Activated CD4-positive, alpha-beta T cell treated with anti-CD3 and anti-CD28 coated beads, Interleukin-2, amount 10 ng/mL, durations not matched to agents 24 days and 14 days (primary cell): ENCODE data around the gene ABI3BP. TPM values are rescaled to one million over a fixed set of nuclear protein-coding genes. Genes with fewer than 3 reads are reported as not detected.

Source experiments
- DNase-seq: peaks from one replicate; pipeline ENCODE4 v3.0.0; 2022
- H3K27ac Mint-ChIP-seq: one replicate; pipeline ENCODE4 v1.8.0; 2022; ENCODE audit warnings: mild to moderate bottlenecking, mixed read lengths
- H3K27me3 Mint-ChIP-seq: one replicate; pipeline ENCODE4 v1.8.0; 2022; ENCODE audit warnings: mixed read lengths
- H3K36me3 Mint-ChIP-seq: one replicate; pipeline ENCODE4 v1.8.0; 2022; ENCODE audit warnings: low read depth, mild to moderate bottlenecking, mixed read lengths
- H3K4me1 Mint-ChIP-seq: one replicate; pipeline ENCODE4 v1.8.0; 2021; ENCODE audit warnings: mixed read lengths
- H3K4me3 Mint-ChIP-seq: one replicate; pipeline ENCODE4 v1.8.0; 2022; ENCODE audit warnings: mild to moderate bottlenecking, moderate library complexity, mixed read lengths
- H3K9me3 Mint-ChIP-seq: one replicate; pipeline ENCODE4 v1.8.0; 2021; ENCODE audit warnings: mixed read lengths
- intact Hi-C: fragments of 100-400 bp; cut with micrococcal nuclease; formaldehyde crosslinking; loops from one replicate; pipeline ENCODE4 v1.15.1; 2023
- total RNA-seq: library from RNA; stranded (reverse); gene quantifications from 2 replicates; pipeline ENCODE4 v1.2.3, GENCODE V29; 2022

The ABI3BP gene
- total RNA-seq, 1 donor from 2014 or later, result not detected

DNA sequence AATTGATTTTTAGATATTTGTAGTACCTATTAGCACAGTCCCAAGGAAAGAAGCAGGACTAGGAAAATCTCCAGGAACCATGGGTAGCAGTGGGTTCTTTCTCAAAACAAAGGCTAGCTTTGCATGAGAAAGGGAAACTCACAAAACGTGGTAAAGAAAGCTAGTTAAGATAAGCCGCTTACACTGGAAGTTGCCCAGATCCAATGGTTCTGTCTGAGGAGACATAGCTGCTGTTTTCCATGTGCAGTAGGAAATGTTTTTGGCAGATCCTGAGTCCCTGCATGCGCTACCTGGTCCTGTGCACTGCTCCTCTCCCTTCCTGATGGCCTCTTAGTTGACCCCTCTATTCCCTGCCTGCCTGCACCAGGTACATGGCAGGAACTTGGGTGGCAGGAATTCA is 223.5 kb downstream of the ABI3BP start:
- H3K9me3 Mint-ChIP-seq, result no peaks in the 10 kb centered on the region
- DNase-seq, result no peak
- intact Hi-C loops, result no loop called here
- no peaks in the 10 kb centered on the region for H3K36me3 Mint-ChIP-seq
- no peak overlapping the region for H3K27ac Mint-ChIP-seq
- no peaks in the 10 kb centered on the region for H3K27me3 Mint-ChIP-seq
- H3K4me3 Mint-ChIP-seq, result no peak overlapping the region
- peaks cover 11% of the 10 kb centered on the region for H3K4me1 Mint-ChIP-seq

DNA sequence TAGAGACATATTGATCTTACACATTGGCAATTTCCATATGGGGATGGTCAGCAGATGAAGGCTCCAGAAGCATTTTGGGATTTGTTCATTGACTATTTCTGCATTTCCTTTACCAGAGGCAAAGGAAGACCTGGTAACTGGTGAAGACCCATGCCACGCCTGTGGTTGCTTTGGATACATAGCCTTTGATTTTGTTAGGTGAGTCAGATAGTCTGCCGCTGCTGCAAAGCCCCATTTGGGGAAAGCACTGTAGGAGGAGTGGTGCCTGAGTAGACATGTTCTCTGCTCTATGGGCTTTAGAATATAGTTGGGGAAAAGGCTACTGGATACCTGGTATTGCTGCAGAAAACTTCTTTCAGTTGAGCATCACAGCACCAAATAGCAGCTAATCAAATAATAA is 227.2 kb downstream of the ABI3BP start:
- Mint-ChIP-seq H3K27me3 (no peaks in the 10 kb centered on the region), H3K9me3 (no peaks in the 10 kb centered on the region), H3K36me3 (no peaks in the 10 kb centered on the region), H3K27ac (no peak overlapping the region), H3K4me3 (no peak overlapping the region), H3K4me1 (peaks cover 12% of the 10 kb centered on the region)
- intact Hi-C loops, result no loop called here
- DNase-seq, result peak; percentile 61

DNA sequence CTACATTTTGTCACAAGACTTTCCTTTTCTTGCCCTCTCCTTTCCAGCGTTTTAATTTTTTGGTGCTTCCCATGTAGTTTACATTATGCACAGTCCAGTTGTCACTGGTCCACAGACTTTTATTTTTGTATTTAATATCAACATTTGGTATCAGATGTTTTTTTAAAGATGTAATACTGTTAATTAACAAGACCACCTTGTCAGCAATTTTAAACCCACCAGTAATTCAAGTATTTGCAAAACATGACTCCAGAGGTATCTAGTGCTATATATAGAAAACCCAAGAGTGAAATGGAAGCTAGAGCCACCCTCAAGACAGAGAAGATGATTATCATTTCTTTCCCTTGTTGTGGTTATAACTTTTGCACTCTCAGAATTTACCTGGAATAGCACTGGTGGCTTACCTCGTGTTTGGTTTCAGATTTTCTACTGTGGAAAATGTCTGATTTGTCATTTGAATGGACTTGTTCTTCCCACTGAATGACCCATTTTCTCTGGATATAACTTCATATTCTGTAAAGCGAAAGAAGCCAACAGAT is 227.7 kb downstream of the ABI3BP start:
- Mint-ChIP-seq H3K27ac (no peak overlapping the region), H3K4me1 (peaks cover 12% of the 10 kb centered on the region), H3K27me3 (no peaks in the 10 kb centered on the region), H3K36me3 (no peaks in the 10 kb centered on the region), H3K4me3 (no peak overlapping the region), H3K9me3 (no peaks in the 10 kb centered on the region)
- DNase-seq, result no peak
- intact Hi-C loops, result loop anchor here (2.0 kb wide), 1 partner anchor 29 kb away; no protein-coding TSS in a partner anchor

DNA sequence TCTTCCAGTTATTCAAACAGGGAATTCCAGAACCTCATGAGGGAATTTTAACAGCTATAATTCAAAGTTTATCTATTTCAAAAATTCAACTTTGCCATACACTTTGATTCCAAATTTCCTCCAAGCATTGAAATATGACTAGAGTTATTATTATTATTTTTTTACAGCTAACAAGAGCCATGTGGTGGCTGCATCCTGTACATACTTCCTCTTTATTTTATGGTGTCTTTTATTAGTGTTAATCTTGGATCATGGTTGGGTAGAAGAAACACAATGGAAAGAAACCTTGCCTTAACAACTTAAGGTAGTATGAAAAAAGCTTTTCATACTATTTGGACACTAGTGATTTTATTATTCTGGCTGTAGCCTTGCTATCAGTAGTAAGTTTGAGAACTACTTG is 231.3 kb downstream of the ABI3BP start:
- H3K36me3 Mint-ChIP-seq, result peaks cover 7% of the 10 kb centered on the region

DNA sequence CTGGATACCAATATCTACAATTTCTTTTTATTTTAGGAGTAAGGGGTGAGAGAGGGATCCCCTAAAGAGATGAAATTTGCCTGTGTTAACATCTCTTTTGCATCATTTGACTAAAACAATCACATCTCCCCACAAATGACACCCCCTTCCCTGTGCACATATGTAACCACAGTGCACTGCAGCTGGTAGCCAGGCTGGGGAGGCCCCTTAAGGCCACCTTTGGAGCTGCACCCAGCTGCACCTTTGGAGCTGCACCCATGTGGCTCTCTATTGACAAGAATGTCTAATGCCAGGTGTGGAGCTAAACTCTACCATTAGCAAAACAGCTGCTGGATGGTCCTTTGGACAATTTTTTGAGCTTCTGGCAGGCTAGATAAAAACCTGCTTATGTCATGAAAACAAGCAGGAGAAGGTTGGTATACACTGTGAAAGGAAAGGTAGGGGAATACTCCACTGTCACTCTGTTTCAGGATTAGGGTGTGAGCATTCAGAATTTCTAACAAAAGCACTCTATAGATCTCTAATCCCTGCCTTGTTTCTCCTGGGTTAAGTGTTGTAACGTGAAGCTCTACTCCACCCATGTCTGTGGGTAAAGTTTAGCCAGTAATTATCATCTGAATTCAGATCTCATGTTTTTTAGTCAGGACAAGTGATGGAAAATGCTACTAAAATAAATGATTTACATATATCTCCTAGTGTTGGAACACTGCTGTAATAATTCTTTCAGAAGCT is 231.8 kb downstream of the ABI3BP start:
- Mint-ChIP-seq H3K4me3 (no peak overlapping the region), H3K4me1 (peaks cover 12% of the 10 kb centered on the region), H3K36me3 (peaks cover 7% of the 10 kb centered on the region), H3K27ac (no peak overlapping the region), H3K9me3 (no peaks in the 10 kb centered on the region), H3K27me3 (no peaks in the 10 kb centered on the region)
- DNase-seq, result peak; percentile 64
- intact Hi-C loops, result no loop called here

More for the DNA sequence above, 231.3 kb downstream of the ABI3BP start:
- intact Hi-C loops, result no loop called here
- no peak for DNase-seq
- Mint-ChIP-seq H3K4me1 (peaks cover 12% of the 10 kb centered on the region), H3K4me3 (no peak overlapping the region), H3K27me3 (no peaks in the 10 kb centered on the region), H3K9me3 (no peaks in the 10 kb centered on the region), H3K27ac (no peak overlapping the region)

DNA sequence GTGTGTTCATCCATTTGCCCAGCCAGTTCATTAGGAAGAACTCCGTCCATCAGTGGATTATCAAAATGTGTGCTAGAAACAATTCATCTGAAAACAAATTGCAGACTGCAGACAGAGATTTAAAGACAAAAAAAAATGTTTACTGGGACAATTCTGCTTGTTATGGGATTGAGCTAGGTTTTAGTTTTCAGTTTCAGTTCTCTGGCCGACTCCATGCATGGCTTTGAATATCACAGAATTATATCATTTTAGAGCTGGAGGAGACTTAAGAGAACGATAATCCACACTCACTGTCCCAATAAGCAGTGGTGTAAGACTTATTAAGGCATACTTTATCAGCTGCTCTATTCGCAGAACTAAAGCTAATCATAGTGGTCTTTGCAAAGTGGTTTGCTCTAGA is 232.8 kb downstream of the ABI3BP start:
- intact Hi-C loops, result no loop called here
- Mint-ChIP-seq H3K27ac (no peak overlapping the region), H3K4me1 (peaks cover 4% of the 10 kb centered on the region)

DNA sequence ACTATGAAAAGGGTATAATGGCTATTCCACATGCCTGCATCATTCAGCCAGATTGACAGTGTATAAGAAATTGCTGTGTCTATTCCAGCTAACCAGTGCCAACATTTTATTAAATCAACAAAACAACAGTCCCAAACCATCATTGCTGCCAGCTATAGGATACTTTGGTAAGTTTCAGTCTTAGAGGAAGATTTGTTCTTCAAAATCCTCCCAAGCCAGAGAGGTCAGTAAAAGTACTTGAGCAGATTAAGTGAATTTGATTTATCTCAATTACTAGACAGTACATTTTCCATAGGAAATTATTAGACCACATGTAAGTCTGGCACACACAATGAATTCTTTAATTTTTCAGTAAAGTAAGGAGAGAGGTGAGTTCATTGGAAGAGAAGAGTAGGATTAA is 233.3 kb downstream of the ABI3BP start:
- Mint-ChIP-seq H3K27me3 (no peaks in the 10 kb centered on the region), H3K4me1 (peaks cover 2% of the 10 kb centered on the region), H3K36me3 (peaks cover 12% of the 10 kb centered on the region), H3K9me3 (no peaks in the 10 kb centered on the region), H3K4me3 (no peak overlapping the region), H3K27ac (no peak overlapping the region)
- no peak for DNase-seq
- intact Hi-C loops, result no loop called here

More for the DNA sequence above, 232.8 kb downstream of the ABI3BP start:
- Mint-ChIP-seq H3K4me3 (no peak overlapping the region), H3K27me3 (no peaks in the 10 kb centered on the region), H3K36me3 (peaks cover 7% of the 10 kb centered on the region), H3K9me3 (no peaks in the 10 kb centered on the region)
- DNase-seq, result no peak

DNA sequence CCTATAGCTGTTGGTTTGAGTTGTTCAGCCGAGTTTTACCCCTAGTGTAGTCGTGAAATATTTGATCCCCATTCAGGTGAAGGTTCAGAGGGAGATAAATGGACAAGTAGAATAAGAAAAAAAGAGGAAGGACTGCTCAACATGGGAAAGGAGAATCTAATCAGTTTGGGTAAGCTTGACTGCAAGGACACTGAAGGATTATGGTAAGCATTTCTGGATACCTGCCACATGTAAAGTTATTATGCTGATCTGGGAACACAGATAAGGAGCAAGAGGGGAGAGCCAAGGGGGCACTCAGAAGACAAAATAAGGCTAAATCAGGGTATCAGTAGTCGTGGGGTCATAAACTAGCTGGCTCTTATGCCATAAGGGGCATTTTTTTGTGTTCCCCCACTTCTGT is 234.1 kb downstream of the ABI3BP start:
- H3K27me3 Mint-ChIP-seq, result no peaks in the 10 kb centered on the region
- no peak for DNase-seq
- H3K27ac Mint-ChIP-seq, result no peak overlapping the region
- intact Hi-C loops, result no loop called here
- no peaks in the 10 kb centered on the region for H3K9me3 Mint-ChIP-seq
- H3K4me3 Mint-ChIP-seq, result no peak overlapping the region
- no peaks in the 10 kb centered on the region for H3K4me1 Mint-ChIP-seq
- H3K36me3 Mint-ChIP-seq, result peaks cover 15% of the 10 kb centered on the region

DNA sequence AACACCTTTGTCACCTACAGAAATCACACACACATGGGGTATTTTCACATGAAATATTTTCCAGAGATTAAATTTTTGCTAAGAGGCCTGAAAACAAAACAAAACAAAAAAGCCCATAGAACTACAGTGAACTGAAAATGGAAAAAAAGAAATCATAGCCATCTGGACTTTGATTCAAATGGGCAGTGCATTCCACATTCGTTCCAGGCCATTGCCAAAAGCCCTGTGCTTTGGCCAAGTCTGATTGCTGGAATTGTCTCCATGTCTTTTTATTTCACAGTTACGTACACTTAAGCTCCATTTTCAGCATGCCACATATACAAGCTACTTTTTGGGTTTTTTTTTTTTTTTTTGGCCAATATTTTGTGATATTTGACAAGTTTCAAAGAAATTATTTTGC is 236.8 kb downstream of the ABI3BP start:
- H3K9me3 Mint-ChIP-seq, result no peaks in the 10 kb centered on the region
- H3K4me1 Mint-ChIP-seq, result no peaks in the 10 kb centered on the region
- intact Hi-C loops, result no loop called here
- peaks cover 33% of the 10 kb centered on the region for H3K36me3 Mint-ChIP-seq
- no peaks in the 10 kb centered on the region for H3K27me3 Mint-ChIP-seq
- H3K27ac Mint-ChIP-seq, result no peak overlapping the region
- H3K4me3 Mint-ChIP-seq, result no peak overlapping the region
- no peak for DNase-seq

DNA sequence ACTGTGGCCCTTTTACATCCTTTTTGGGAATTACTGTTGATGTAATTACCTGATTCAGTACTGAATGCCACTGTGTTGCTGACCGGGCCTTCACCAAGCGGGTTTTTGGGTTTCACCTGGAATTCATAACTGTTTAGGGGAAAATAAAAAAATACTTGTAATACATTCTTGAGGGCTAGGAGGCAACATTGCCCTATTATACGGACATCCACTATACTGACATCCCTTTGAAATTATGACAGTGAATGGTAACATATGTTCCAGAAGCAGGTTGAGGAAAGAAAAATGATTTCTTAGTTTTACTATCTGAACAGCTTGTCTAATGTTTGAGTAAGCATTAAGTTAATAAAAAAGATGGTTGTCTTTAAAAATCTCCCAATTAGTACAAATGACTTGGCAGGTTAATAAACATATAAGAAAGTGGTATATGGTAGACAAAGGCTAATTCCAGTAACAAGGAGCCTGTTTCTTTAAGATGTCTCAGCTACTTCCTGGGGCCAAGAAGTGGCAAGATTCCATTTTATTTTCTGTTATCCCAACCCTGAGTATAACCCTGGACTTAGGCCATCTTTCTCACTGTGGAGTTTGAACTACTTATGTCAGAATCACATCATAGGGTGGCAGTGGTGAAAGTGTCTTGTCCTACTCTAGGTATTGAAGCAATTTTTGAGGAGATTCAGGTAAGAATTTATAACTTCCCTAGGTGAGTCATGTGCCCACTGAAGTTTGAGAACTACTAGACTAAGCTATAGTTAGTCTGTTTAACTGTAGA is 238.5 kb downstream of the ABI3BP start:
- H3K9me3 Mint-ChIP-seq, result no peaks in the 10 kb centered on the region
- H3K4me1 Mint-ChIP-seq, result no peaks in the 10 kb centered on the region
- no peak for DNase-seq
- no peak overlapping the region for H3K27ac Mint-ChIP-seq
- H3K36me3 Mint-ChIP-seq, result peaks cover 41% of the 10 kb centered on the region
- H3K27me3 Mint-ChIP-seq, result no peaks in the 10 kb centered on the region
- intact Hi-C loops, result no loop called here
- H3K4me3 Mint-ChIP-seq, result no peak overlapping the region

DNA sequence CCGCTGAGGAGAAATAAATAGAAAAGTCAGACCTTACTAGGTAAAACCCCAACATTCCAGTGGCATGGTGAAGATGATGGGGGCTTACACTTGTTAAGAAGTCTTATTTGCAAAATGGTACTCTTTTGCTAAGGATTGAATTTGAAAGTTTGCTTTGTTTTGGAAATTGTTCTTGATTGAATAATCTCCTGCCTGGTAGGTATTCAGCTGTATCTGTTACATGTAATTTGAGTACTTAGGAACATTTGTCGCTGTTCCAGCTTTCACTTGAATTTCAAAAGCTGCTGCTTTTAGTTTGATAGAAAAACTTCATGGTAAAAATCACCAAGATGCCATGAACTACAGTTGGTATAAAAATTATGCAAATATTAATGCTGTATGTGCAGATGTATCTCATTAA is 239.4 kb downstream of the ABI3BP start:
- DNase-seq, result no peak
- H3K36me3 Mint-ChIP-seq, result peaks cover 44% of the 10 kb centered on the region
- no peak overlapping the region for H3K4me3 Mint-ChIP-seq
- no peaks in the 10 kb centered on the region for H3K4me1 Mint-ChIP-seq
- intact Hi-C loops, result no loop called here
- H3K9me3 Mint-ChIP-seq, result no peaks in the 10 kb centered on the region
- no peaks in the 10 kb centered on the region for H3K27me3 Mint-ChIP-seq
- H3K27ac Mint-ChIP-seq, result no peak overlapping the region

DNA sequence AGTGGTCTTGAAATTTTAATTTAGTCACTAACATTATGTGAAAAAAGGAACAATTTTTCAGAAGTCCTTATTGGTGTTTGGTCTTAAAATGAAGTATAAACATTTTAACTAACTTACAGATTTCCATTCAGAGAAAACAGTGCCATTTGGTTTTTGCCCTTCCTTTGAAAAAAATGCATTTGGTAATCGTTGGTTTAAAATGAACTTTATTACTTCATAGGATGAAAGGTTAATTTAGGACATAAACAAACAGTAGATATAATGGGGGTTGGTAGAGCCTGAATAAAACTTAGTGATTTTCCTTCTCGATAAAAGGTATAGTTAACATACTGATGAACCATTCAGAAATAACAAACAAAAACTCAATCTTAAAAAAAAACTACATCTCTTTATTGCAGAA is 244.3 kb downstream of the ABI3BP start:
- Mint-ChIP-seq H3K27me3 (no peaks in the 10 kb centered on the region), H3K4me3 (no peak overlapping the region), H3K9me3 (no peaks in the 10 kb centered on the region), H3K4me1 (no peaks in the 10 kb centered on the region), H3K27ac (no peak overlapping the region), H3K36me3 (peaks cover 64% of the 10 kb centered on the region)
- no peak for DNase-seq
- intact Hi-C loops, result no loop called here

DNA sequence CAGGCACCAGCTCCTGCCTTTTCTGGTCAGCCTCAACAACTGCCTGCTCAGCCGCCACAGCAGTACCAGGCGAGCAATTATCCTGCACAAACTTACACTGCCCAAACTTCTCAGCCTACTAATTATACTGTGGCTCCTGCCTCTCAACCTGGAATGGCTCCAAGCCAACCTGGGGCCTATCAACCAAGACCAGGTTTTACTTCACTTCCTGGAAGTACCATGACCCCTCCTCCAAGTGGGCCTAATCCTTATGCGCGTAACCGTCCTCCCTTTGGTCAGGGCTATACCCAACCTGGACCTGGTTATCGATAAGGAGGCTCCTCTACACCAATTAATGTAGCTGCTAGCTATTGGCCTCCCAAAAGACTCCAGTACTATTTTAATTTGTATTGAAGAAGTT is 245.0 kb downstream of the ABI3BP start:
- H3K36me3 Mint-ChIP-seq, result peaks cover 60% of the 10 kb centered on the region
- no peaks in the 10 kb centered on the region for H3K4me1 Mint-ChIP-seq
- H3K4me3 Mint-ChIP-seq, result no peak overlapping the region
- no peak overlapping the region for H3K27ac Mint-ChIP-seq
- no peak for DNase-seq
- no peaks in the 10 kb centered on the region for H3K27me3 Mint-ChIP-seq
- intact Hi-C loops, result no loop called here
- no peaks in the 10 kb centered on the region for H3K9me3 Mint-ChIP-seq

DNA sequence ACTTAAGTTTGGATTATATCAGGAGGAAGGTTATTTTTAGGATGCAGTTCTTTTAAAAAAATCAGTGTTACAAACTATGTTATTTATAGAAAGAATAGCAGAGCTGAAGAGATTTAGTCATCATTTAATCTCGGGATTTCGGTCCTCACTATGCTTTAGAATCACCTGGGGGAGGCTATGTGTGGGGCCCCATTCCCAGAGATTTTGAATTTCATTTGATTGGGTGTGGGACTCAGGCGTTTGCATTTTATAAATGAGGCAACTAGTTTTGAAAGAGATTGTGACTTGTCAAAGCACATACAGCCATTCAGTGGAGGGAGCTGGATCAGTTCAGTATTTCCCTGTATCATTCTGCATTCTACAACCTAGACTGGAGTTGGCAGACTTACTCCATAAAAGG is 247.1 kb downstream of the ABI3BP start:
- Mint-ChIP-seq H3K27me3 (no peaks in the 10 kb centered on the region), H3K27ac (no peak overlapping the region), H3K4me1 (no peaks in the 10 kb centered on the region), H3K36me3 (peaks cover 59% of the 10 kb centered on the region), H3K4me3 (no peak overlapping the region), H3K9me3 (no peaks in the 10 kb centered on the region)
- intact Hi-C loops, result no loop called here
- no peak for DNase-seq
